ENCODE data around the gene CAND1. TPM values are rescaled to one million over a fixed set of nuclear protein-coding genes. Genes with fewer than 3 reads are reported as not detected.

The CAND1 gene
- total and polyA plus RNA-seq, 9 of the 15 experiments (the other 6 are each of a cell fraction or from before 2014, with no cell fraction given), result 24.0 to 167 (median 77.5) TPM

DNA sequence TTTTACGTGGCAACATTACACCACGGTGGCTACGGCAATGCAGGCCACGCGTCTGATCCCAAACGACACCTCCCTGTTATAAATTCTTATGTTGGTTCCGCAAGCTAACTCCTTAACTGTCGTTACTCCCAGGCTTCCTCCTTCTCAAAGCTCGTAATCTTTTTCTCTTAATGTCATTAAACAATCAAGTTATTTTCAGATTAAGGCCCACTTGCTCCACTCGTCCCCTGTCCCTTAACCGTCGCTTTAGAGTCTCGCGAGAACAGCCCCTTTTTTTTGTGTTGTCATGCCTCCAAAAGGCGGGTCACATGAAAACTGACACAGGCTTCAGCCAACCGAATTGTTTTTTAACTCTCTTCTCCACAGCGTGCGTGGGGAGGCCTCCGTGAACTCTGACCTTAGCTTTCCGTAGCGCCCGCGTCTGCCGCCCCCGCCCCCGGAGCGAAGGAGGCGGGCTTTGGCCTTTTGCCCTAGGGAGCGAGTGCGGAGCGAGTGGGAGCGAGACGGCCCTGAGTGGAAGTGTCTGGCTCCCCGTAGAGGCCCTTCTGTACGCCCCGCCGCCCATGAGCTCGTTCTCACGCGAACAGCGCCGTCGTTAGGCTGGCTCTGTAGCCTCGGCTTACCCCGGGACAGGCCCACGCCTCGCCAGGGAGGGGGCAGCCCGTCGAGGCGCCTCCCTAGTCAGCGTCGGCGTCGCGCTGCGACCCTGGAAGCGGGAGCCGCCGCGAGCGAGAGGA lies at the start of gene CAND1 (continued):
- TF ChIP-seq SRSF1 (IDR thresholded peaks at IDR 0.05; ENCODE audit: low read depth, low read length) (no peak), SIRT6 (IDR thresholded peaks at IDR 0.05; ENCODE audit: low read depth, low read length) (no peak), EP400 (IDR thresholded peaks at IDR 0.05) (peak; percentile 100), MAFG (tag; conservative IDR thresholded peaks at IDR 0.05) (peak; percentile 79), NR2F6 (CRISPR knock-in tag; IDR thresholded peaks at IDR 0.05) (no peak), RFX5 (IDR thresholded peaks at IDR 0.05; ENCODE audit: low read depth, low read length) (no peak), JUN (IDR thresholded peaks at IDR 0.05; ENCODE audit: borderline replicate concordance, low read depth, low read length) (no peak), JUN (CRISPR knock-in tag; IDR thresholded peaks at IDR 0.05; ENCODE audit: borderline replicate concordance) (no peak), PHF20 (IDR thresholded peaks at IDR 0.05; ENCODE audit: partially characterized antibody) (peak; percentile 62), NR4A1 (CRISPR knock-in tag; IDR thresholded peaks at IDR 0.05) (no peak; the same call in 1 of the 2 replicates), NR4A1 (tag; IDR thresholded peaks at IDR 0.05) (0 out of 2 replicates have a peak, but pooled peaks have one; percentile 54), GTF2F1 (IDR thresholded peaks at IDR 0.05; ENCODE audit: low read depth, low read length) (no peak), SMAD1 (IDR thresholded peaks at IDR 0.05; ENCODE audit: low read depth, low read length, partially characterized antibody) (peak; percentile 55), FOXJ2 (tag; IDR thresholded peaks at IDR 0.05) (peak; percentile 28; the same call in 1 of the 2 replicates), HNRNPK (IDR thresholded peaks at IDR 0.05; ENCODE audit: low read depth, low read length, poor library complexity, severe bottlenecking) (no peak), RREB1 (CRISPR knock-in tag; IDR thresholded peaks at IDR 0.05) (0 out of 2 replicates have a peak, but pooled peaks have one; percentile 20), NFATC3 (IDR thresholded peaks at IDR 0.05) (no peak), ZNF584 (CRISPR knock-in tag; IDR thresholded peaks at IDR 0.05; ENCODE audit: low read depth) (no peak; the same call in 1 of the 2 replicates), ETS1 (conservative IDR thresholded peaks at IDR 0.05; ENCODE audit: control insufficient read depth, low read depth, low read length) (peak; percentile 24; the same call in 1 of the 2 replicates), ATF7 (IDR thresholded peaks at IDR 0.05) (peak; percentile 84), PYGO2 (tag; IDR thresholded peaks at IDR 0.05) (no peak), ZNF668 (CRISPR knock-in tag; IDR thresholded peaks at IDR 0.05) (no peak)

All from K562 (cell line).